HG03280 (cell line): ENCODE results near the gene NALCN.
A peak's percentile ranks its signal among the peaks of the same experiment; 100 is the strongest.

Source experiments
- ATAC-seq: cut with Tn5 transposase; IDR thresholded peaks from one replicate; pipeline ENCODE4 v1.9.1; 2021; ENCODE audit warnings: mild to moderate bottlenecking, moderate library complexity; ENCODE audit not compliant: unreplicated experiment

NALCN gene

GRCh38 chr13:101416181-101417042 is at the start of gene NALCN:
TSS of gene NALCN (minus strand) at chr13:101416508. CDS start at chr13:101399126, 17,382 bp downstream.
- ATAC-seq: no peak

DNA sequence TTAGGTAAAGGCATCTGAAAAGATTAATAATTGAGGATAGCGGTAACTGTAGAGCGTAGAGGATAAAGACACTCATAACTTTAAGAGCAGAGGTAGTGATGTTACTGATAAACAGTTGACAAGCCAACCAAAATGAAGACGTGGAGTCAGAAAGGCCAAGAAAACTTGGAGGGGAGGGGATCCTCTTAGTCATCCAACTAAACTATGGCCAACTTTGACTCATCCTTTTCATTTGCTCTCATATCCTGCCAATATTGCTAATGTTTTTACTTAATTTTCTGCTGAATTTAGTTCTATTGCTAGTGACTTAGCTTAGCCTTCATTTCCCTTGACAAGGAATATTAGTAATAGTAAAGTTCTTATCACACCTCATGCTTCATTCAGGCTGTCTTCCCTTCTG is 49.6 kb upstream of the NALCN start:
- no peak for ATAC-seq

DNA sequence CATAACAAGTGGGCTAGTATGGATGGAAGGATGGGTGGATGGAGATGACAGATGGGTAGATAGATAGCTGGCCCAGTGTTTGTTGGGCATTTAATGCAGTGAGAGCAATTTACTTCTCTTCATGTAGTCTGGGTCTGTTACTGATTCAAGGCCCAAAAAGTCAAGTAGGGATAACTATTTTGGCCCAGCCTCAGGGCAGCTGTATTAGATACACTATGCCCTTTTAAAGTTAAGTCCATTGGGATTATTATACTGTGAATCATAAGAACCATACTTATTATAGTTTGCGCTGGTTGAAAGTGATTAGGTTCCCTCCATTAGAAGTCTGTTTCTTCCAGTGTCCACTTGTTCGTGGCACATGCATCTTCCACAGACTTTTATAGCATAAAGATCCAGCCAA is 40.9 kb upstream of the NALCN start:
- no peak for ATAC-seq

- ATAC-seq: no peak
Observed at GRCh38 chr13:101455863-101456262, 39.6 kb upstream of the NALCN start.

DNA sequence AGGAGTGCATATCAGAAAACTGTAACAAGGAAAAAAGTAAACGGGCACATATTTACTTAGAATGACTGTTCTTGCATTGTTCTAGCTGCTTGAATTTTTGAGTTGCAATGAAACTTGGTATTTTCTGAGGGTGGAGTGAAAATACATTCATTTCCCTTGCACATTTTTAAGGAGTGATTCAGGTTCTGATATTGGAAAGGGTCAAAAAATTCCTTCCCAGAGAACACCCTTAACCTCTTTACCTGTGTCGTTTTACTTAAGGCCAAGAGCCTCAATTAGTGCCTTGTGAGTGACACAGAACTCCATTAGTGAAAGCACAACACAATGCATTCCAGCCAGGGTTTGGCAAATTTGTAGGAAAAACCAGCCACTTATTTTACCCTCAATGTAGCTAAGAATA is 38.5 kb upstream of the NALCN start:
- ATAC-seq: no peak

- peak; percentile 53 for ATAC-seq
Observed at GRCh38 chr13:101453784-101454201, 37.5 kb upstream of the NALCN start.

GRCh38 chr13:101452519-101453485 is 36.5 kb upstream of the NALCN start, which contains the start of gene ITGBL1:
TSS of gene ITGBL1 (plus strand) at chr13:101452675. CDS start at chr13:101452834, 159 bp downstream.
- peak; percentile 86 for ATAC-seq

DNA sequence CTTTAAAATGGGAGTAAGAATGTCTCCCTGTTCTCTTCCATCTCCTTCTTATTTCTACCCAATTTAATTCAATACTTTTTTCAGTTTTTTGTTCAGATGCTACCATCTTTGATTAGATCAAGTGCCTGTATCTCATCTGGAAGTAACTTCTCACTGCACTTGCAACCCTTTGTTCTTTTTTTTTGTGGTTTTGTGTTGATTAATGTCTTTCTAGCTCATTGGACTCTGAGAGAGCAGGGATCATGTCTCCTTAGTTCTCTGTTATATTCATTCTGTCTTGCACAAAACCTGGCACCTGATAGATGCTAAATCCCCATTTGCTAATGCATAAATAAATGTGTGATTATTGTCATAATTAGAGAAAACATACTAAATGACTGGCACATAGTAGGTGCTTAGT is 35.3 kb upstream of the NALCN start:
- ATAC-seq: no peak

DNA sequence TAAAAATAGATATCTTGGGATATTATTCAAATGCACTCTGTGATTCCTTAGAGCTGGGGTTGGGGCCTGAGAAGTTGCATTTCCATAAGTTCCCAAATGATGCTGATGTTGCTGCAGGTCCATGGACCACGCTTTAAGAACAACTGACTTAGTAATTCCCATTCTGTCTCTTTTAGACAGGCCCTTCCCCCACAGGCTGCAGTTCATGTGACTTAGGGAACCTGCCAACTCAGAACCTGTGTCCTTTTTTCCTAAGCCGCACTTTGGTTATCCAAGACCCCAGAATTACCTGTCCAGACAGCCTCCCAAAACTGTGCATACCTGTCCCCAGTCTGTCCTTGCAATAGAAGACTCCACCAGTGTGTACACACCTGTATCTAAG is 34.4 kb upstream of the NALCN start:
- no peak for ATAC-seq

DNA sequence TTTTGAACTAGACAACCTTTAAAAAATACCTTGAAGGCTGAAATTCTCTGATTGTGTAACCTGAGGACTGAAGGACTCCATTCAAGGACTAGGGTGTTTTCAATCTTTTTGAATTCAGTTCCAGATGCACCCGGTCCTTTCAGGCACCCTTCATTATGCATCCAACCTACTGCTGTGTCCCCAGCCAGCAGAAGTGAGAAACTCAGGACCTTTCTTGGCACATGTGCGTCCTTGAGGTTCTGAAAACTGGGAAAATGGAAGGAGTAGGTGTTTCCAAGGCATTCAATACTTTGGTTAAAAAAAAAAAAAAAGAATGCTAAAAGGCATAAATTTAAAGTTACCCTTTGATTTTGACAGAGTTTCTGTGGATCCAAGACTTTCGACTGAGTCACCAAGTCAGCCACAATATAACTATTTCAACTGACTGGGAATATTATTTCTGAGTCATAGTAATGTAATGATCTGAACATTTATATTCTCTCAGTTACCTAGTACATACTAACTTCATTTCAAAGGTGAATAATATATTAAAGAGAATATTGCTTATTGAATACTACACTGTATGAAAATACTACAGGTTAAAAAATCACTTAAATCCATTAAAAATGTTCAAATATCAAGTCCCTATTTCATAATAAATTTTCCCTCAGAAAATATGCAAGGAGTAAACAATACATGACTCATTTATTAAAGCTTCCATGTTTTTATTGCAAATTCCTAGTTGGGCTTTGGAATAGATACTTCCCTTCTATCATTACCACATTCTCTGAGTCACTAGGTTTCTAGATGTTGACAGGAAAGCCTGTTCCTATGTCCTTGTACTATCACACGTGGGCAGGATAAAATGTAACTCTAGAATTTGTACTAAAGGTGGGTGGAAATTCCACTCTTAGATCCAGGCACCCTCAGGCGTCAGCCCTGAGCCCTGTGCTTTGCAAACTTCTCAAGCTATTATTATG is 33.8 kb upstream of the NALCN start:
- ATAC-seq: no peak

GRCh38 chr13:101447852-101448251 is 31.5 kb upstream of the NALCN start:
- no peak for ATAC-seq

- ATAC-seq: no peak
Observed at GRCh38 chr13:101434486-101434885, 18.2 kb upstream of the NALCN start.

- ATAC-seq: no peak
Observed at GRCh38 chr13:101433895-101434294, 17.6 kb upstream of the NALCN start.

DNA sequence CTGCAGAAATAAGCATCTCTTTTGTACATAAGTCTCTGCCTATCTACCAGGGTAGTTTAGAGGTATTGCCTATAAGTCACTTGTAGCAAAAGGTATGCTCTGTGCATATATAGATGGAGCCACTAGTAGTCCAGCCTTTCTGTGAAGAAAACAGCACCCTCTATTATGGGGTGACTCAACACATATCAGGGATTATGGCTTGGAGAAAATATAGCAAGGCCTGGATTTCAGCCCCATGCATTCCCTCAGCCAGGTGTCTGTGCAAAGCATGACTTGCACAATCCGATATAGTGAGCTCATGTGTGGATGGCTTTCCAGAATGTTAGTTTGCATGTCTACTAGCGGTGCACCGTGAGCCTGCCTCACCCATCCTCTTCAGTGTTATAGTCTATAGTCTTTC is 13.4 kb upstream of the NALCN start:
- no peak for ATAC-seq

DNA sequence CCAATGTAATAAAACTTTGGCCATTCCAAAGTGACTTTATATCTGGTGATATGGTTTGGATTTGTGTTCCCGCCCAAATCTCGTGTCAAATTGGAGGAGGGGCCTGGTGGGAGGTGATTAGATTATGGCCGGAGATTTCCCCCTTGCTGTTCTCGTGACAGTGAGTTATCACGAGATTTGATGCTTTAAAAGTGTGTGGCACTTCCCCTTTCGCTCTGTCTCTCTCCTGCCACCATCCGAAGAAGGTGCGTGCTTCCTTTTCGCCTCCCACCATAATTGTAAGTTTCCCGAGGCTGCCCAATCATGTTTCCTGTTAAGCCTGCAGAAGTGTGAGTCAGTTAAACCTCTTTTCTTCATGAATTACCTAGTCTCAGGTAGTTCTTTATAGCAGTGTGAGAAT is 9.3 kb upstream of the NALCN start:
- ATAC-seq: no peak

DNA sequence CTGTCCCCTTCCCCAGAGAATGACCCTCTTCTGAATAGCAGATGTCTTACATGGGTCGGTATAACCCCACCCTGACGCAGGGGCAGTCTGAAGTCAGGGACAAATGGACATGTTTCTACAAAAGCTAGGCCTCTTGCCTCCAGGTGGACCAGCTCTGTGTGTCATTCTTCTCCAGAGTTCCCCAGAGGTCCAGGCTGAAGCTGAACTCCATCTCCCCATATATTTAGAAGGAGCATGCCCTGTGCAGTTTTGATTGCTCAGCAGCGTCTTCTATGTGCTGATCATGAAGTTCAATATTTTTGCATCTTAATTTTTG is 8.8 kb upstream of the NALCN start:
- ATAC-seq: no peak

DNA sequence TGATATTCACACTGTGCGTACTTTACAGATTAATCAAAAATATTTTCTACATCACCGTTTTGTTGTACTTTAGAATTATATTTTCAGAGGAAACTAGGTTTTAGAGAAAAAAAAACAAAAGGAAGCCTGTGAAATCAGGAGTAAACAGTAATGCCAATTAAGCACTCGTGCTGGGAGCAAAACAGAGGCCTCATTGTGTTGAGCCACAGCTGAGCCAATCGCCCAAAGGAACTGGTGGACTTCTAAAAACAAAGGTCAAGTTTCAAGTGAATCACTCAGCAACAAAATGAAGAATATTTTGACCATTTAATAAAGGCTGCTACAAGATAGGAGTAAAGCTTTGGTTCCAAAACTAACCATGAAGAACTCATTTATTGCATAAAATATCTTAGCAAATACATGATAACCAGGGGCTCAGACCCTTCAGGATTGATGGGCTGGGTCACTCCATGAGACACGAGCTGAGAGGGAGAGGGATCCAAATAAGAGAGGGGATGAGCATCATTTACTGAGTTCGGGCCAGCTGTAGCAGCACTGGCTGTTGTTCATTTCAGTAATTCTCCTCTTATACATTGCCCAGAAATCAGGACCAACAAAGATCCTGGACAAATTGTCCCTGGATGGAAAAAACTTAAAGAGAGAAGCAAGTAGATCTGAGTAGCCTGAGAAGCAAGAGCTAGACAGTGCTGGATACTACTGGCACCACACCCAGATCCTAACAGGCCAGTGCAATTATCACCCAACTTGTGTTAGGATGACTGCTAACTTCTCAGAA is 8.3 kb upstream of the NALCN start:
- ATAC-seq: no peak

DNA sequence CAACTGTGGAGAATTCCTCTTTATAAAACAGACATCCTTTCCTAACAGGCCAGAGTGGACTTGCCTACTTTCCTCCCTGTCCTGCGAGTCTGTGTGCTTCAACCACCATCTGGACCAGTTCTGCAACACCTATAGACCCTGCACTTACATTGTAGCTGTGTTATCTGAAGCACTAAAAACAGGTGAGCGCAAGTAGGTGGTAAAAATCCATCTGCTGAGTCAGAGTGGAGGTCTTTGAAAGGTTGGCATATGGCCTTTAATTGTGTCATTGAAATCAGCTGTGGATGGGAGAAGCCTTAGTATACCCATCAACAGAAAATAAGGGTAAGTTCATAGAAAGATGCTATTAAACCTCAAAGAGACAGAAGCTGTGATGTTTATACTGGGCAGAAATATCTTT is 7.6 kb upstream of the NALCN start:
- no peak for ATAC-seq

- ATAC-seq: no peak
Observed at GRCh38 chr13:101417501-101417900, 1.2 kb upstream of the NALCN start.

GRCh38 chr13:101417043-101417406 is 717 bp upstream of the NALCN start:
- no peak for ATAC-seq
